Keratinocyte (primary cell): ENCODE measurements around the gene MBNL2. TPM values are rescaled to one million over a fixed set of nuclear protein-coding genes. Genes with fewer than 3 reads are reported as not detected.

Experiments
- DNase-seq: peaks from one replicate; pipeline ENCODE4 v3.0.0-alpha.2; 2011; ENCODE audit warnings: low read depth, missing footprints, low spot score
- FAIRE-seq: peaks from 2 replicates; lab custom pipeline; 2011; peaks lifted over from hg19 to GRCh38; lab: Jason Lieb, UNC
- H2AFZ ChIP-seq: 2 replicates; pipeline ENCODE4 v1.6.0; 2012; ENCODE audit warnings: low read length, control low read depth, inconsistent platforms; ENCODE audit not compliant: control insufficient read depth
- H3K27ac ChIP-seq: 2 replicates; pipeline ENCODE4 v1.5.1; 2011; ENCODE audit warnings: low read length; ENCODE audit not compliant: control insufficient read depth, insufficient read depth
- H3K27me3 ChIP-seq: 3 replicates; pipeline ENCODE4 v1.6.0; 2011; ENCODE audit warnings: low read length; ENCODE audit not compliant: control insufficient read depth, insufficient read depth; ENCODE audit errors: extremely low read depth
- H3K36me3 ChIP-seq, 2 experiments: 2 replicates in 1 of 2; 3 replicates in 1 of 2; pipeline ENCODE4 v1.5.1; 2011; ENCODE audit warnings: low read length in 2 of 2, mild to moderate bottlenecking in 1 of 2; ENCODE audit not compliant: control insufficient read depth in 2 of 2, insufficient read depth in 2 of 2; ENCODE audit errors: extremely low read depth in 1 of 2
- H3K4me1 ChIP-seq: 3 replicates; pipeline ENCODE4 v1.5.1; 2011; ENCODE audit warnings: low read length; ENCODE audit not compliant: control insufficient read depth, insufficient read depth; ENCODE audit errors: extremely low read depth
- H3K4me2 ChIP-seq: 3 replicates; pipeline ENCODE4 v1.6.0; 2011; ENCODE audit warnings: low read depth, low read length; ENCODE audit not compliant: control insufficient read depth, insufficient read depth; ENCODE audit errors: extremely low read depth
- H3K4me3 ChIP-seq, 3 experiments: fragments of 200-600 bp in 1 of 3; sonication (generic) in 1 of 3; 2 replicates in 2 of 3; 3 replicates in 1 of 3; pipeline ENCODE4 v1.5.1; 2011 to 2016; ENCODE audit warnings: low read length in 3 of 3, mild to moderate bottlenecking in 3 of 3, control low read depth in 2 of 3, inconsistent platforms in 1 of 3, low read depth in 1 of 3, mixed read lengths in 1 of 3, mixed run types in 1 of 3, moderate library complexity in 1 of 3; ENCODE audit not compliant: control insufficient read depth in 2 of 3, insufficient read depth in 2 of 3; ENCODE audit errors: extremely low read depth in 1 of 3
- H3K79me2 ChIP-seq: 2 replicates; pipeline ENCODE4 v1.6.0; 2012; ENCODE audit warnings: low read length; ENCODE audit not compliant: control insufficient read depth, insufficient read depth
- H3K9ac ChIP-seq: 3 replicates; pipeline ENCODE4 v1.6.0; 2011; ENCODE audit warnings: low read length; ENCODE audit not compliant: control insufficient read depth, insufficient read depth; ENCODE audit errors: extremely low read depth
- H3K9me1 ChIP-seq: 3 replicates; pipeline ENCODE4 v1.6.0; 2011; ENCODE audit warnings: low read length; ENCODE audit not compliant: control insufficient read depth, insufficient read depth; ENCODE audit errors: extremely low read depth
- H3K9me3 ChIP-seq: 2 replicates; pipeline ENCODE4 v1.5.1; 2012; ENCODE audit warnings: low read depth, low read length; ENCODE audit not compliant: control insufficient read depth
- H4K20me1 ChIP-seq: 3 replicates; pipeline ENCODE4 v1.6.0; 2011; ENCODE audit warnings: low read length; ENCODE audit not compliant: control insufficient read depth, insufficient read depth; ENCODE audit errors: extremely low read depth
- EZH2 ChIP-seq: IDR thresholded peaks from one replicate; pipeline ENCODE4 v1.6.1; 2012; ENCODE audit warnings: inconsistent platforms, mild to moderate bottlenecking, low read length, moderate library complexity
- dilution Hi-C: fragments of 300-500 bp; cut with MboI; formaldehyde crosslinking; loops from one replicate; pipeline ENCODE4 v1.7.0; 2020; ENCODE audit warnings: low sequenced_read_pairs; ENCODE audit not compliant: extremely low pct_ligation_motif_present
- polyA plus RNA-seq, 5 experiments: library from polyadenylated mRNA; depleted of rRNA in 3 of 5; stranded (reverse) in 3 of 5; stranded (forward) in 1 of 5; unstranded in 1 of 5; fragments of >200 nt; gene quantifications; 1 replicate in 1 of 5; 2 replicates in 3 of 5; 3 replicates in 1 of 5; pipeline versions ENCODE4 v1.2.1 to v1.2.3, GENCODE V29; 2011 to 2012; ENCODE audit warnings: missing spikeins in 2 of 5, low read depth in 1 of 5, low replicate concordance in 1 of 5
- TF ChIP-seq, protein P1 (sequence below), 3 experiments: IDR thresholded peaks in 1 of 3; conservative IDR thresholded peaks in 1 of 3; optimal IDR thresholded peaks in 1 of 3; 2 replicates in 2 of 3; 3 replicates in 1 of 3; pipeline versions ENCODE3 to v1.5.1; 2011; ENCODE audit warnings: low read length in 3 of 3, mild to moderate bottlenecking in 3 of 3, moderate library complexity in 2 of 3, control low read depth in 1 of 3, inconsistent platforms in 1 of 3; ENCODE audit not compliant: insufficient read depth in 2 of 3; ENCODE audit errors: extremely low read depth in 1 of 3

The MBNL2 gene
- polyA plus RNA-seq, 1 donor (not counting 4 experiments of a cell fraction or from before 2014, with no cell fraction given): 28.4 TPM

DNA sequence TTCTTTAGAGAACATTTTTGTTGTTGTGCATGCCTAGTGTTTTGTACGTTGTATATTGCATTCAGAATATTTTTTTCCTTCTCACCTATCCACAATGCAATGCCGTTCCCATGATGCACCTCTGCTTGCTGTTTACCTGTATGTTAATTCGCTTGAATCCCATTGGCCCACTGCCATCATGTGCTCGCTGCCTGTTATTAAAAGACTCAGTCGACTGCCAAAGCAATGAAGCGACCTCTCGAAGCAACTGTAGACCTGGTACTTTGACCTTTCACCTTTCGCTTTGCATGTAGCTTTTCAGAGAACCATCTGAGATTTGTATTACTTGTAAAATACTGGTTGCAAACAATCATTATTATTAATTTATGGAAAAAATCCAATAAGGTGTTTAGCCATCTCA lies 134.5 kb downstream of the MBNL2 start:
- Histone ChIP-seq H3K79me2 (no peaks in the 10 kb centered on the region), H3K9me3 (no peaks in the 10 kb centered on the region), H3K27ac (no peak overlapping the region), H3K9ac (no peak overlapping the region), H3K27me3 (no peaks in the 10 kb centered on the region), H3K4me2 (no peak overlapping the region), H4K20me1 (no peaks in the 10 kb centered on the region), H3K9me1 (no peaks in the 10 kb centered on the region), H3K36me3 (peaks cover 4 to 8% of the 10 kb centered on the region in 2 experiments), H3K4me3 (no peak overlapping the region), H2AFZ (no peak overlapping the region), H3K4me1 (peaks cover 3% of the 10 kb centered on the region)
- FAIRE-seq (no peak), DNase-seq (no peak)
- dilution Hi-C loops: no loop called here
- TF ChIP-seq, protein P1, sequence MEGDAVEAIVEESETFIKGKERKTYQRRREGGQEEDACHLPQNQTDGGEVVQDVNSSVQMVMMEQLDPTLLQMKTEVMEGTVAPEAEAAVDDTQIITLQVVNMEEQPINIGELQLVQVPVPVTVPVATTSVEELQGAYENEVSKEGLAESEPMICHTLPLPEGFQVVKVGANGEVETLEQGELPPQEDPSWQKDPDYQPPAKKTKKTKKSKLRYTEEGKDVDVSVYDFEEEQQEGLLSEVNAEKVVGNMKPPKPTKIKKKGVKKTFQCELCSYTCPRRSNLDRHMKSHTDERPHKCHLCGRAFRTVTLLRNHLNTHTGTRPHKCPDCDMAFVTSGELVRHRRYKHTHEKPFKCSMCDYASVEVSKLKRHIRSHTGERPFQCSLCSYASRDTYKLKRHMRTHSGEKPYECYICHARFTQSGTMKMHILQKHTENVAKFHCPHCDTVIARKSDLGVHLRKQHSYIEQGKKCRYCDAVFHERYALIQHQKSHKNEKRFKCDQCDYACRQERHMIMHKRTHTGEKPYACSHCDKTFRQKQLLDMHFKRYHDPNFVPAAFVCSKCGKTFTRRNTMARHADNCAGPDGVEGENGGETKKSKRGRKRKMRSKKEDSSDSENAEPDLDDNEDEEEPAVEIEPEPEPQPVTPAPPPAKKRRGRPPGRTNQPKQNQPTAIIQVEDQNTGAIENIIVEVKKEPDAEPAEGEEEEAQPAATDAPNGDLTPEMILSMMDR (optimal IDR thresholded peaks at IDR 0.05 in 1 of 3, IDR thresholded peaks at IDR 0.05 in 1 of 3, conservative IDR thresholded peaks at IDR 0.05 in 1 of 3; ENCODE audit: extremely low read depth in 1 of 3, insufficient read depth in 2 of 3, low read length in 3 of 3): no peak
- TF ChIP-seq EZH2: no peak

DNA sequence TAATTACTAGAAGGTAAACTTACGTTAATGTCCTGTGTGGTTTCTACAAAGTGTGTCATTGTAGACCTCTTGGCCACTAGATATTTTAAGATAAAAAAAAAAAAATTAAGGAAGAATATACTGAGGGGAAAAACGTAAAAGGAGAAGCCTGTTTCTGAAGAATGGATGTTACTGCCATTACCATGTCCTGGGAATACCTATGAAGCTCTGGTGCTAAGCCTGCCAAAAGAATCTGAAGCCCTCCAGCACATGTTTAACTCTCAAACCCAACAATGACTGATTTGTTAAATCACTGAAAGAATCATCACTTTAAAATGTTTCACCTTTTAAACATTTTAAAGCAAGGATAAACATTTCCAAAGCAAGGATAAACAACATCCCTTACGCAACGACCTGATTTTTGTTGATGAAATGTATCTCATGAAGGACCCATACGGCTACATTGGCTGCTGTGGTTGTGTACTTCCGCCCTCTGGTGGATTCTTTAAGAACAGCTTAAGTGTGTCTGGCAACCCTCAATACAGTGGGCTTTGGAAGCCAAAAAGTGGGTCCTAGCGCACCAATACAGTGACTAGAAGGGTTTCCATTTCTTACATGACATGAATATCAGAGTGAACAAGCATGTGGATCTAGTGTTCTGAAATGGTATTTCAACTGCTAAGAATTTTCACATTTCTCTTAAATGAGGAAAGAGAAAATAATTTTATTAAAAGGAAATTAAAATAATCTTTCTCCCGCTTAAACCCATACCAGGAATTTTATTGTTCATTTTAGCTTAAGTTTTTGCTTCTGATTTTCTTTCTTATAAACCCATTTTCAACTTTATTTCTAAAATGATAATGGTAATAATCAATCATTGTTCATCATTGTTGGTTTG lies 137.3 kb downstream of the MBNL2 start:
- Histone ChIP-seq H3K79me2 (no peaks in the 10 kb centered on the region), H3K4me1 (no peaks in the 10 kb centered on the region), H3K9me3 (no peaks in the 10 kb centered on the region), H2AFZ (no peak overlapping the region), H3K9me1 (no peaks in the 10 kb centered on the region), H3K36me3 (peaks cover 4 to 8% of the 10 kb centered on the region in 2 experiments), H3K27ac (no peak overlapping the region), H3K9ac (no peak overlapping the region), H3K27me3 (no peaks in the 10 kb centered on the region), H3K4me2 (no peak overlapping the region), H3K4me3 (no peak overlapping the region), H4K20me1 (no peaks in the 10 kb centered on the region)
- dilution Hi-C loops: no loop called here
- peak; percentile 32 for DNase-seq
- peak; percentile 96 for FAIRE-seq
- no peak for TF ChIP-seq EZH2
- TF ChIP-seq, protein P1 (optimal IDR thresholded peaks at IDR 0.05 in 1 of 3, IDR thresholded peaks at IDR 0.05 in 1 of 3, conservative IDR thresholded peaks at IDR 0.05 in 1 of 3; ENCODE audit: extremely low read depth in 1 of 3, insufficient read depth in 2 of 3, low read length in 3 of 3): peak; percentile 67 to 79 (median 72)
